GM21367 (cell line): ENCODE results near the gene GGCX.
"Not testable (repeated sequence)": the region's sequence is repeated elsewhere in the genome, so short reads cannot be mapped to it uniquely, and the experiment has no call there.

Experiments used
- ATAC-seq: cut with Tn5 transposase; IDR thresholded peaks from one replicate; pipeline ENCODE4 v1.9.1; 2021; ENCODE audit not compliant: unreplicated experiment

The GGCX gene

DNA sequence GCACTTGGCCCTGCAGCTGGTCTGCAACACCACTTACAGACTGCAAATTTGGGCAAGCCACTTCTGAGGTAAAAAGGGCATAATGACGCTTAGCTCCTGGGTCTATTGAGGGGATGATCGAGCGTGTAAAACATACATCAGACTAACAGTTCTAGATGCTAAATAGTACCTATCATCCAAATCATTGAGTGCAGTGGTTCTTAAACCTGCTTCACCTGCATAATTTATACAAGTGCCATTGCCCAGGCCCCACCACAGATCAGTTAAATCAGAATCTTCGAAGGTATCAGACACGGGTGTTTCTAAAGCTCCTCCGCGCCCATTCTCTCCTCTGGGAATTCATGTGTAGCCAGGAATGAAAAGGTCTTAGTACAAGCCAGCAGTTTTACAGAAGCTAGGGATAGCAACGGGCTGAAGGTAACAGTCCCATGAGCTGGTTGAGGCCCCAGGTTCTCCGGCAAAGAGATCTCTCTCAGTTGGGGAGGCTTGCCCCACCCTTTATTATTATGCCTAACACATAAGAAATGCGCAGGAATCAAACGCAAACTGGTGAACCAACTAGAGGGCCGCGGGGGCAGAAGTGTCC is 33.5 kb upstream of the GGCX start:
- ATAC-seq: no peak

DNA sequence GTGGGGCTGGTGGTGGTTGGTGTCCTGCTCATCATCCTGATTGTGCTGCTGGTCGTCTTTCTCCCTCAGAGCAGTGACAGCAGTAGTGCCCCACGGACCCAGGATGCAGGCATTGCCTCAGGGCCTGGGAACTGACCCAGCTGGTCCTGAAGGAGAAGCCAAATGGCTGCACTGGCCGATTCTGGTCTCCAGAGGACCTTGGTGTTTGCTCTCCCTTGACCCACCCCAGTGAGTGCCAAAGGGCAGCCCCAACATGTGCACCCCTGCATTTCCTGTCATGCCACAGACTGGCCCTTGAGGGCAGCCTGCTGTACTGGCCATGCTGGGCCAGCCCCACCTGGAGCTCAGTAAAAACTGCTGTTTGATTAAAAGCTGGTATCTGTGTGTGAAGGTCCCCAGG is 31.7 kb upstream of the GGCX start:
- no peak for ATAC-seq

DNA sequence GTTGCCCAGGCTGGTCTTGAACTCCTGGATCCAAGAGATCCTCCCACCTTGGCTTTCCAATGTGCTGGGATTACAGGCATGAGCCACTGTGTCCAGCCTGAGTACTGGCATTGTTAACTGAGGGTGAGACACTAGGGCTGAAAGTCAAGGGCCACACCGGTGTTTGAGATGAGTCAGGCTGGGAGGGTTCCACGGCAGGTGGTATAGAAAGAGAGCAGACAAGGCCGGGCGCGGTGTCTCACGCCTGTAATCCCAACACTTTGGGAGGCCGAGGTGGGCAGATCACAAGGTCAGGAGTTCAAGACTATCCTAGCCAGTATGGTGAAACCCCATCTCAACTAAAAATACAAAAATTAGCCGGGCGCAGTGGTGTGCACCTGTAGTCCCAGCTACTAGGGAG is 31.0 kb upstream of the GGCX start:
- ATAC-seq: not testable (repeated sequence)

GRCh38 chr2:85591563-85591962 is 30.3 kb upstream of the GGCX start:
- no peak for ATAC-seq

GRCh38 chr2:85590950-85591349 is 29.7 kb upstream of the GGCX start:
- no peak for ATAC-seq

- ATAC-seq: no peak
Observed at GRCh38 chr2:85589982-85590791, 28.9 kb upstream of the GGCX start.

- no peak for ATAC-seq
Observed at GRCh38 chr2:85589181-85589580, 27.9 kb upstream of the GGCX start.

- ATAC-seq: no peak
Observed at GRCh38 chr2:85588645-85589044, 27.4 kb upstream of the GGCX start.

GRCh38 chr2:85588236-85588635 is 26.9 kb upstream of the GGCX start:
- no peak for ATAC-seq

DNA sequence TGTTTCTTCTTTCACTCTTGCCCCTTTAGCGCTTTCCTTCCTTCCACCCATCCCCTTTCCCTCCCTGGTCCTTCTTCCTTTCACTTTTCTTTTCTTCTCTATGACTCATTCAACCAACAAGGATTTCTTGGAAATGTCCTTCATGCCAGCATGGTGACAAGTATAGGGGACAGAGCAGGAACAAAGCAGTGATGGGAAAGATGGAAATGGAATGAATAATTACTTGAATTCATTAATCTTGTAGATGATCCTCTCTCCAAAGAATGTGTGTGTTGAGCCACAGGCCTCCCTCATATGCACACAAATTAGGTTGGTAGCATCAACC is 24.4 kb upstream of the GGCX start:
- no peak for ATAC-seq

DNA sequence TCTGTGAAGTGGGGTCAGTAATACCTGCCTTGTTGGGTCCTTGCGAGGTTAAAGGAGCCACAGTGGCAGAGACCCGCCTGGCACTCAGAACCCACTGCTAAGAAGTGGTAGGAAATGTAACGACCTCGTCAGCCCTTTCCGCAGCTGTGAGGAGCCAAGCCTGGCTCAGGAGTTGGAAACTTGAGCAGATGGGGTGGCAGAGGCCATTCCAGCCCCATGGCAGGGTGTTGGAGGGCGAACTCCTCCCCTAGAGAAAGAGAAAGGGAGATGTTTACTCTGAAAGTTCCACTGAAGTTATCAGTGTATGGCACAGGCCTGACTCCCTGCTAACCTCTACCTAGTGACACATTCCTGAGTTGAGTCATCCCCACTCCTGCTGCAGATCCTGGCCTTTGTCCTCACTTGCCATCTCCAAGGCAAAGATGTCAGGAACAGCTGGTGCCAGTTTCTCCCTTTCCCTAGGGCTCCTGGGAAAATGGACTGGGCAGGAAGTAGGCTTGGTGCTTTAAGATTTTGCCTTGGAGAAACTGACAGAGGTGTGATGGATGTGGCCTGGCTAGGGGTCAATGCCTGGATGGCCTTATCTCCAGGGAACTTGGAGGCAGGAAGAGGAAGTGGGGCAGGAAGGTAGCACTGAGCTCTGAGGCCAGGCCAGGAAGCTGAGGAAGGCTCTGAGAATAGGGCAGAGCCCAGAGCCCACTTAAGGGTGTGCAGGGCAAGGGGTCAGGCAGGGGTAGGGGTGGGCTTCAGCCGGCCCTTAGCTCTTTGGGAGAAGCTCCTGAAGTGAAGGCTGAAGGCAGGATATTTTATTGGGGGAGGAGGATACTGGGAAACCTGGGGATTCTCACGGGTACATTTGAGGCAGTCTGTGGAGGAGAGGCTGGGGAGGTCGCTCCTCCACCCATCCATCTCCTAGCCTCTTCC is 23.8 kb upstream of the GGCX start:
- no peak for ATAC-seq

DNA sequence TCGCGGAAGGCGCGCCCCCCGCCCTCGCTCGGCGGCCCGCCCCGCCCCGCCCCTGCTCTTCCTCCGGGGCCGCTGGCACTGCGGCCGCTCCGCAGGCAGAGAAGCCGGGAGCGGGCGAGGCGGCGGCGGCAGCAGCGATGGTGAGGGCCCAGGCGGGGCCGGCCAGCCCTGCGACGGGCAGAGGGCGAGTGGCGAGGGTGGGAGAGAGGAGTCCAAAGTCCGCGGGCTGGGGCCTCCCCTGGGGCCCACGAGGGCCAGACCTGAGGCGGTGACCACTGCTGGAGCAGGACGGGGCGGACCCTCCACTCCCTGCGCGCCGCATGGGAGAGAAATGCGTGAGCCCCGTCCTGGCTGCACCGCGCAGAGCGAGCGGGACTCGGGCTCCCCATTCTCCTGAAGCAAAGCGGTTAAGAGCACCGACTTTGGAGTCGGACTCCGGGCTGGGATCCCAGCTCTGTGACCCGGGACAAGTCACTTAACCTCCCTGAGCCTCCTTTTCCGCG is 23.1 kb upstream of the GGCX start, which contains the start of gene VAMP5:
Gene VAMP5, plus strand, starts transcription at position 78 of the 503 bp plus-strand sequence. Its CDS starts 60 bp downstream, at position 138.
- ATAC-seq: peak; percentile 42

DNA sequence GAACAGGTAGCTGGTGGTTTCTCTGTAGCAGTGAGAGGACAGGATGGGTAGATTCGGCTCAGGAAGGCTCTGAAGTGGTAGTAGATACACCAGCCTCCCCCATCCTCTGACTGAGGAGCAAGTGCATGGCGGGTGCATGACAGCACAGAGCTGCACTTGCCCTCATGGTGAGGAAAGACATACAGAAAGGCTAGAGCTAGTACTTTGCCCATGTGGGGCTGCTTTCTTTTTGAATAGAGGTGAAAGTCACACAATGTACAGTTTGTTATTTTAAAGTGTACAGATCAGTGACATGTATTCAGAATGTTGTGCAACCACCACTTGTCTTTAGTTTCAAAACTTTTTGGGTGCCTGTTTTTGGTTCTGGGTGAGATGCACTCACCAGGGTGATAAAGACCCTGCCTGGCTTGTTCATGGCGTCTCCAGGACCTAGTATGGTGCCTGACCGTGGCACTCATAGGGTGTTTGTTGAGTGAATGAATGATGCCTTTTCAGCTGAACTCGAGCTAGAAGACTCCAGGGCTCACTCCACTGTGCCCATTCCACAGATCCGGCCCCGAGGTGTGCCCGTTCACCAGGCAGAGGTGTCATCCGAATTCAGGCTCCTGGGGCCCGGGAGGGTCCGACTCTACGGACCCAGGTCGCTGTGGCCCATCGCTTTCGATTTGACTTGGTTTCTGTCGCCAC is 22.5 kb upstream of the GGCX start:
- ATAC-seq: peak; percentile 3

DNA sequence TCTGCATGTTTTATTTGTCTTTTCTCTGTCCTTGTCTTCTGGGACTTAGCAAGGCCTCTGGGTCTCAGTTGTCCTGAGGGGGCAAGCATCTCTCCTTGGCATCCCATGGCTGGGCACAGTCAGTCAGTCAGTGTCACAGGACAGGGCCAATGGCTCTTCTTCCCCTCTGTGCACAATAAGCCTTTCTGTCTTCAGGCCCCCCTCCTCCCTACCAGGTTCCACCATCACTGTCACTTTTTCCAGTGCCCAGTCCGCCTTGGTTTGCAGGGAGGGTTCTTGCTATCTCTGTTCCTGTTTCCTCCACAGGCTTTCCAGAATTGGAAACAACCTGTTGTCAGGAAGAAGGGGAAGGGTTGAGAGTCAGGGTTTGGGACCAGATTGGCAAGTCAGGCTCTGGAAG is 21.2 kb upstream of the GGCX start:
- ATAC-seq: no peak

- no peak for ATAC-seq
Observed at GRCh38 chr2:85580206-85580605, 18.9 kb upstream of the GGCX start.

DNA sequence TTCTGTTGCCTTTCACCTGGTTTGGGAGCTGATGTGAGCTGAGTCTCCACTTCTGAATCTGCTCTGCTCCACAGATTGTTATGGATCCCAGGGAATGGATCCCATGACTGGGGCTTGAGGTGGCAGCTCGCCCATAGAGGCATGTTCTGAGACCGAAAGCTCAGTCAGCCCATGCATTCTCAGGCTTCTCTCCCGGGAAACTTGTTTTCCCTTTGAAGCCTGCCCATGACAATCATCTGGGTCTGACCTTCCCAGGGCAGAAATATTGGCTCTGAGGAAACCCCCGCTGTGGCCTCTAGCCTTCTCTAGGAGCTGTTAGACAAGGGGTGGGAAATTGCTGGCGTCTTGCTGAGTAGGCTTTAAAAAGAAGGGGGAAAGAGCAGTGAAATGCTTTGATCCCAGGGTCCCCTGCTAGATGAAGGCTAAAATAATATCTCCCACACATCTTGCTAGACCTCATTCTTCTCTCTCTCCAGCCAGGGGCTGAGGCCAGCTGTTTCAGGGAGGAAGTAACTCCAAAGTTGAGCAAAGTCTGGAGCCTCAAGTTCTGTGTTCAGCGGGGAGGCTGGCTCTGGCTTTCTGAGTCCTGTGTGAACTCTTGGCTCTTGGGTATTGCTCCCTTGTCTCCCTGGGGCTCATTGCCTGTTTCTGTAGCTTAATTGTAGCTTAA is 18.1 kb upstream of the GGCX start:
- ATAC-seq: no peak

DNA sequence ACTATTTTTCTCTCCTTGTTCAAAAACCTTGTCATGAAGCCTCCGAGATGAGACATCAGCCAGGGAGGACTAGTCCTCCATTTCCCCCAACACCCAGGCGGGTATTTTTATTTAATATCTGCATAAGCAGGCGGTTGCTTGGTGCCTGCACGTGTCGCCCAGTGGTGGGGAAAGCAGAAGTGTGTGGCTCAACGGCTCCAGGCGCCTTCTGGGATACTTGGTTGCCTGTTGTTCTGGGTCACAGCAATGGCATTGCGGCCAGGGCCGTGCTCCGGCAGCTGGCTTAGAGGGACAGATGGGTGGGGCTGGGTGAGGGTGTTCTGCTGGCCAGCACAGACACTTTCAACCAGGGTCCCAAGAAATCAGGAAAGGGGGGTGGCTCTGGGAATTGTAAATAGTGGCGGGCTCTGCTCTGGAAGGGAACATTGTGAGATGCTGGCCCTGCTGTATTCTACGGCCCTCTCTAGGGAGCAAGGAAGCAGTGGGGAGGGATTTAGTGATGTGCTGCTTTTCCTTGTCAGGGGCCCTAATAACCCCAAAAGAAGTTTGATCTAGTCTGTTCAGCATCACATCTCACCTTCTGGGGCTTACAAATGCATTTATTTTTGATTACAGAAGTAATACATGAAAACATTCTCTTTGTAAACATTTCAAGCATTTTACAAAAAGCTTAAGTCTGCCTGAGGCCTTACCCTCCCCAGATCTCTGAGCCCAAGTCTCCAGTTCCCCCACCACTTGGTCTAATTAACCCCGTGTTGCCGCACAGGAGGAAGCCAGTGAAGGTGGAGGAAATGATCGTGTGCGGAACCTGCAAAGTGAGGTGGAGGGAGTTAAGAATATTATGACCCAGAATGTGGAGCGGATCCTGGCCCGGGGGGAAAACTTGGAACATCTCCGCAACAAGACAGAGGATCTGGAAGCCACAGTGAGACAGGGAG is 17.2 kb upstream of the GGCX start:
- ATAC-seq: no peak

DNA sequence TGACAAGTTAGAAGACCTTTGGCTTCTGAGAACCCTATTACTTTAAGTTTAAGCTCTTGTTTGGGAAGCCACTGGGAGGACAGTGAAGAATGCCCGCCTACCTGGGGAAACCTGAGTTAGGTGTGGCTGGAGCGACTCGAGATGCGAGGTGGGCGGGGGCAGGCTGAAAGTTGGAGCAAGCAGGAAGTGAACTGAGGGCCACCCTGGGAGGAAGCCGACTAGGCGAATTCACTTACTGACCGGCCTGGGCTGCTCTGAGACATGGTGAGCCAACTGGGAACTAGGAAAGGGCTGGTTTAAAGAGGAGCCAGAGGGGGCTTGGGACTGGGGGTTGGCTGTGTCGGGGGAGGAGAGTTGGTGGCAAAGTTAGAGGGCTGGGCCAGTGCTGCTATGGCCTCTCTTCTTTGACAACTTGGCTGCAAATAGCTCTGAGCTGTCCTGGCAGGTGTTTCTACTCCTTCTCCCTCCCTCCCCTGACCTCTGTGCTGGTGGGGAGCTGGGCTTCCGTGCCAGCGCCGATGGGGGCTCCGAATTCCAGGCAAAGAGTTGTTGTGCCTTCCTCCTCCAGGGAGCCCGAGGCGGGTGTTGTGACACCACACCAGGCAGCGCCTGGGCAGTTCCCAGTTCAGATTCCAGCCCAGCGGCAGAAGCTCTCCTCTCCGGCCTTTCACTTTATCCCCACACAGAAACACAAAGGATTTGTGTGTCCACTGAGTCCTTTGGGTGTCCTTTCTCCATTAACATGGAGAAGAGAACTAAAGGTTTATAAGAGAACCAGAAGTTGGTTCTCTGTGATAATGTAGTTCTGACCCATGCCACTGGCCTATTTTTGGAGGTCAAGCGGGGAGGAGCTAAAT is 16.3 kb upstream of the GGCX start, which contains the start of gene VAMP8:
Gene VAMP8, plus strand, starts transcription at position 201 of the 857 bp plus-strand sequence. Its CDS starts 61 bp downstream, at position 262.
- peak; percentile 54 for ATAC-seq
